Thoracic aorta (tissue), 2 donors: ENCODE results near the gene CHL1. TPM values are rescaled to one million over a fixed set of nuclear protein-coding genes. Genes with fewer than 3 reads are reported as not detected.
A peak's percentile ranks its signal among the peaks of the same experiment; 100 is the strongest.

Experiments
- ATAC-seq: fragments of 150-250 bp; one replicate; pipeline ENCODE4 v1.8.0; 2017; ENCODE audit warnings: low read depth; ENCODE audit not compliant: insufficient number of reproducible peaks, low FRiP score
- DNase-seq: peaks from one replicate; pipeline ENCODE4 v3.0.0-alpha.2; 2020; ENCODE audit warnings: low spot score
- H3K27ac ChIP-seq, 2 donors: fragments of 200-600 bp; sonication (generic); 1 replicate in 1 of 2; 2 replicates in 1 of 2; pipeline ENCODE4 v1.5.1; 2016; ENCODE audit warnings: mild to moderate bottlenecking in 2 of 2, moderate library complexity in 2 of 2
- H3K27me3 ChIP-seq: fragments of 200-600 bp; sonication (generic); replicated peaks from 2 replicates; pipeline ENCODE4 v1.6.0; 2016; ENCODE audit warnings: mild to moderate bottlenecking; ENCODE audit not compliant: insufficient read depth
- H3K36me3 ChIP-seq: fragments of 200-600 bp; sonication (generic); one replicate; pipeline ENCODE4 v1.5.1; 2016
- H3K4me1 ChIP-seq, 2 donors: fragments of 200-600 bp; sonication (generic); 1 replicate in 1 of 2; 2 replicates in 1 of 2; pipeline versions ENCODE4 v1.5.1 to v1.6.0; 2016; ENCODE audit warnings: low read depth in 2 of 2, mild to moderate bottlenecking in 1 of 2; ENCODE audit not compliant: control insufficient read depth in 1 of 2
- H3K4me3 ChIP-seq: fragments of 200-600 bp; sonication (generic); 2 replicates; pipeline ENCODE4 v1.5.1; 2016; ENCODE audit warnings: mild to moderate bottlenecking
- H3K9me3 ChIP-seq: fragments of 200-600 bp; sonication (generic); 2 replicates; pipeline ENCODE4 v1.5.1; 2016
- total RNA-seq, 2 donors: library from RNA; depleted of rRNA; stranded (reverse); fragments of >200 nt; gene quantifications; one replicate each; pipeline versions ENCODE4 v1.1.0 to v1.2.3, GENCODE V29; 2016
- TF ChIP-seq, protein P1 (sequence below): fragments of 200-600 bp; sonication (generic); IDR thresholded peaks from one replicate; pipeline ENCODE4 v1.5.1; 2019; ENCODE audit warnings: antibody characterized with exemption

CHL1 gene
- total RNA-seq, 2 donors from 2014 or later, result 2.0 to 7.5 TPM

DNA sequence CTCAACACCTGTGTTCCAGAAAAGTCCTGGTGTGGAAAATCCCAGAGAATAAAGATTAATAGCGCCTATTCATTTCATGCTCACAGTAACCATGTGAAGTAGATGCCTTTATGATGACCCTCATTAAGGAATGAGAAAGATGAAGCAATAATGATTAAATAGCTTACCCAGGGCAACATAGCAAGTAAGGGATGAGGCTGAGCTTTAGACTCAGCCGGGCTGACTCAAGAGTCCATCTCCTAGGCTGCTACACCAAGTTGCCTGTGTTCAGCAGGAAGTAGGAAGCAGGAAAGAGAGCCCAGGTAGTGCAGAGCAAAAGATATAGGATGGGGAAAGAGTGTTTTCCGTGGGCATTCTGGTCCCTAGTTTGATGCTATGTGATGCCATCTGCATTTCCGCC is 256.5 kb downstream of the CHL1 start:
- H3K27ac ChIP-seq, result no peak overlapping the region
- no peak for DNase-seq
- no peaks in the 10 kb centered on the region for H3K9me3 ChIP-seq
- no peaks in the 10 kb centered on the region for H3K36me3 ChIP-seq
- H3K27me3 ChIP-seq, result no peaks in the 10 kb centered on the region
- no peak for ATAC-seq
- peaks cover 12 to 13% of the 10 kb centered on the region in 2 donors for H3K4me1 ChIP-seq
- H3K4me3 ChIP-seq, result no peak overlapping the region
- TF ChIP-seq, protein P1, sequence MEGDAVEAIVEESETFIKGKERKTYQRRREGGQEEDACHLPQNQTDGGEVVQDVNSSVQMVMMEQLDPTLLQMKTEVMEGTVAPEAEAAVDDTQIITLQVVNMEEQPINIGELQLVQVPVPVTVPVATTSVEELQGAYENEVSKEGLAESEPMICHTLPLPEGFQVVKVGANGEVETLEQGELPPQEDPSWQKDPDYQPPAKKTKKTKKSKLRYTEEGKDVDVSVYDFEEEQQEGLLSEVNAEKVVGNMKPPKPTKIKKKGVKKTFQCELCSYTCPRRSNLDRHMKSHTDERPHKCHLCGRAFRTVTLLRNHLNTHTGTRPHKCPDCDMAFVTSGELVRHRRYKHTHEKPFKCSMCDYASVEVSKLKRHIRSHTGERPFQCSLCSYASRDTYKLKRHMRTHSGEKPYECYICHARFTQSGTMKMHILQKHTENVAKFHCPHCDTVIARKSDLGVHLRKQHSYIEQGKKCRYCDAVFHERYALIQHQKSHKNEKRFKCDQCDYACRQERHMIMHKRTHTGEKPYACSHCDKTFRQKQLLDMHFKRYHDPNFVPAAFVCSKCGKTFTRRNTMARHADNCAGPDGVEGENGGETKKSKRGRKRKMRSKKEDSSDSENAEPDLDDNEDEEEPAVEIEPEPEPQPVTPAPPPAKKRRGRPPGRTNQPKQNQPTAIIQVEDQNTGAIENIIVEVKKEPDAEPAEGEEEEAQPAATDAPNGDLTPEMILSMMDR, result no peak

DNA sequence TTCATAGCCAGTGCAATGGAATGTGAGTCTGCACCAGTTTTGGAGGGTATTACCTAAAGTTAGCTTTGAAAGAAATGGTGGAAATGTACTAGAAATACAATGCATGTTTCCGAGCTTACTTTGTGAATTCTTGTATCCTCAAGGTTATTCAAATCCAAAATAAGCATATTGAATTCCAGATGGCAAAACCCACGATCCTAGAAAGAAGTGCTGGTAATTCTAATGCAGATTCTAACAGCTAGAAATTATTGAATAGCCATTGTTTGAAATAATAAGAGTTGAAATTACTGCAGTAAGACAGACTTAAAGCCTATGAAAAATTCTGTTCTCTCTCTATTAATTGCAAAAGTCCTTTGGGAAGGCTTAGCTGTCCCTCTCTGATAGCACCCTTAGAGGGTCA is 258.4 kb downstream of the CHL1 start:
- H3K36me3 ChIP-seq, result no peaks in the 10 kb centered on the region
- peaks cover 12 to 13% of the 10 kb centered on the region in 2 donors for H3K4me1 ChIP-seq
- no peaks in the 10 kb centered on the region for H3K9me3 ChIP-seq
- TF ChIP-seq, protein P1, result no peak
- no peaks in the 10 kb centered on the region for H3K27me3 ChIP-seq
- ATAC-seq (no peak), DNase-seq (no peak)
- no peak overlapping the region for H3K27ac ChIP-seq
- H3K4me3 ChIP-seq, result no peak overlapping the region

DNA sequence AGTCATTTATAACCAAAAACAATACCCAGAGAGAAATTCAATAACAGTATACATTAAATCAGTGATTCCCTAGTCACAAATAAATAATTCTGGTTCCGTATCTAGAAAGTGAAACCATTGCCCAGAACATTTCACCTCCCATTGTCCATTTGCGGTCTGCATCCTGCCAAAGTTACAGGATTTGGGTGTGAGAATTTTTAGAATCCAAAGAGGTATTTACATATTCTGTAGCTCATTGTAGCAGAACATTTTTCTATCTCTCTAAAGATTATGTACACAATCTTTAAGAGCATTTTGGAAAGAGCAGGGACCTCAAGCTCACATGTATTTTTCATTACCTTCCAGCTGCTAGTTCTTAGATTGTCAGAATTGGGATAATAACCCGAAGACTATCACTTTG is 261.6 kb downstream of the CHL1 start:
- H3K27ac ChIP-seq, result no peak overlapping the region
- H3K27me3 ChIP-seq, result no peaks in the 10 kb centered on the region
- DNase-seq (no peak), ATAC-seq (no peak)
- no peaks in the 10 kb centered on the region for H3K36me3 ChIP-seq
- H3K4me3 ChIP-seq, result peak overlapping the region; percentile 14
- peaks cover 17 to 18% of the 10 kb centered on the region in 2 donors for H3K4me1 ChIP-seq
- TF ChIP-seq, protein P1, result no peak
- H3K9me3 ChIP-seq, result no peaks in the 10 kb centered on the region

DNA sequence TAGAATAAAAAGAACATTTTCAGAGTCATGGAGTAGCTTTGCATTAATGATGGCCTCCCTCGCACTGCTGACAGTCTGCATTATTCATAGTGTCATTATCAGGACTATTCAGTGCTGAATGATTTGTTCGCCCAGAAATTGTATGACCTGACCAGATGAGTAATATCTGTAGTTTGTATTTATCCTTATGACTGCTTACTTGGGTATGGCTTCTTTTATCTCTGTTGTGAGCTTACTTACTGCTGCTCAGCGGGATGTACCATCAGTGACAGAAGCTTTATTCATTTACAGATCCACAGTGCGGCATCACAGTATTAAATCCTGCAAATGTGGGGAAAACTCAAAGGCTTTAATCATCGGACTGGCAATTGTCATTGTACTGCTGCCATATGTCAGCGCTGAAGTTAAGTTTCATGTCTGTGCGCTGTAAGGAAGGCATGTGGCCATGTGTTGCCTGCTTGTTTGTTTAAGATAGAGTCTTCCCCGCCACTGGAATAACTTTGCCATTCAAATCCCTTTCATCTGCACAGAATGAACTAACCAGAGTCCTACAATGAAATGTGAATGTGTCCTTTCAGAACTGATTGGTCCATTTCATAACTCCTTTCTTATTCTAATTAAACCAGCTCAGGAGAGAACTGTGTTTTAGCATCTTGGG is 262.2 kb downstream of the CHL1 start:
- Histone ChIP-seq H3K36me3 (no peaks in the 10 kb centered on the region), H3K4me3 (no peak overlapping the region), H3K27me3 (no peaks in the 10 kb centered on the region), H3K27ac (no peak overlapping the region), H3K9me3 (no peaks in the 10 kb centered on the region), H3K4me1 (peaks cover 20 to 24% of the 10 kb centered on the region in 2 donors)
- no peak for ATAC-seq
- TF ChIP-seq, protein P1, result no peak
- DNase-seq, result no peak
